Epithelial cell of proximal tubule (primary cell): Measurements from ENCODE around the gene DGKI. TPM values are rescaled to one million over a fixed set of nuclear protein-coding genes. Genes with fewer than 3 reads are reported as not detected.

Source experiments
- DNase-seq: peaks from one replicate; pipeline ENCODE4 v3.0.0-alpha.2; 2011; ENCODE audit warnings: low read depth
- H3K4me3 ChIP-seq: 2 replicates; pipeline ENCODE4 v1.5.1; 2011; ENCODE audit warnings: low read depth, mild to moderate bottlenecking, low read length
- total RNA-seq: library from RNA; depleted of rRNA; stranded (reverse); fragments of >200 nt; gene quantifications from 2 replicates; pipeline ENCODE4 v1.2.3, GENCODE V29; 2015
- TF ChIP-seq, protein P1 (sequence below): conservative IDR thresholded peaks from 2 replicates; pipeline ENCODE4 v1.5.1; 2012; ENCODE audit warnings: low read depth, mild to moderate bottlenecking, low read length

DGKI gene
- total RNA-seq, 1 donor from 2014 or later: 0.69 TPM

DNA sequence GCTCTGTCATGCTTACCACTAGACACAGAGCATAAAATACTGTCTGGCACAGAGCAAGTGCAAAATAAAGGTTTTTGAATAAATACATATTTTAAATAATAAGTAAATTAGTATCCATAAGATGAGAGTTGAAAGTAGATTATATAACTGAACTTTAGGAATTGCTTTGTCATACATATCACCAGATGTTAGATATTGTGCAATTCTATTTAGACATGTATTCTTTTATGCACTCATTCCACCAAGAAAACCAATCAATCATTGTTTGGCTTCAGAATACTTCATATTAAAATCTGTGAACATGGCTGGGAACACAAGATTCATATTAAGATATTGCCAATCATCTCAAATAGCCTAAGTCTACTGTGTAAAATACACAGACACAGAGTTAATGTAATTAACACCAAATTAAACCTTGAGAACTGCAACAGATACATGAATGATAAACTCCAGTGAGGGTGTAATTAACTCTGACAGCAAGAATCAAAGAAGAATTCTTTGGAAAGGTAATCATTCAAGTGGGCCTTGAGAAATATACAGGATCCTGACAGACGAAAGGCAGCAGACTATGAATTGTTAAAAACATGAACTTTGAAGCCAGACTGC lies 302.2 kb downstream of the DGKI start:
- no peak for DNase-seq
- H3K4me3 ChIP-seq: no peak overlapping the region
- TF ChIP-seq, protein P1, sequence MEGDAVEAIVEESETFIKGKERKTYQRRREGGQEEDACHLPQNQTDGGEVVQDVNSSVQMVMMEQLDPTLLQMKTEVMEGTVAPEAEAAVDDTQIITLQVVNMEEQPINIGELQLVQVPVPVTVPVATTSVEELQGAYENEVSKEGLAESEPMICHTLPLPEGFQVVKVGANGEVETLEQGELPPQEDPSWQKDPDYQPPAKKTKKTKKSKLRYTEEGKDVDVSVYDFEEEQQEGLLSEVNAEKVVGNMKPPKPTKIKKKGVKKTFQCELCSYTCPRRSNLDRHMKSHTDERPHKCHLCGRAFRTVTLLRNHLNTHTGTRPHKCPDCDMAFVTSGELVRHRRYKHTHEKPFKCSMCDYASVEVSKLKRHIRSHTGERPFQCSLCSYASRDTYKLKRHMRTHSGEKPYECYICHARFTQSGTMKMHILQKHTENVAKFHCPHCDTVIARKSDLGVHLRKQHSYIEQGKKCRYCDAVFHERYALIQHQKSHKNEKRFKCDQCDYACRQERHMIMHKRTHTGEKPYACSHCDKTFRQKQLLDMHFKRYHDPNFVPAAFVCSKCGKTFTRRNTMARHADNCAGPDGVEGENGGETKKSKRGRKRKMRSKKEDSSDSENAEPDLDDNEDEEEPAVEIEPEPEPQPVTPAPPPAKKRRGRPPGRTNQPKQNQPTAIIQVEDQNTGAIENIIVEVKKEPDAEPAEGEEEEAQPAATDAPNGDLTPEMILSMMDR: no peak

DNA sequence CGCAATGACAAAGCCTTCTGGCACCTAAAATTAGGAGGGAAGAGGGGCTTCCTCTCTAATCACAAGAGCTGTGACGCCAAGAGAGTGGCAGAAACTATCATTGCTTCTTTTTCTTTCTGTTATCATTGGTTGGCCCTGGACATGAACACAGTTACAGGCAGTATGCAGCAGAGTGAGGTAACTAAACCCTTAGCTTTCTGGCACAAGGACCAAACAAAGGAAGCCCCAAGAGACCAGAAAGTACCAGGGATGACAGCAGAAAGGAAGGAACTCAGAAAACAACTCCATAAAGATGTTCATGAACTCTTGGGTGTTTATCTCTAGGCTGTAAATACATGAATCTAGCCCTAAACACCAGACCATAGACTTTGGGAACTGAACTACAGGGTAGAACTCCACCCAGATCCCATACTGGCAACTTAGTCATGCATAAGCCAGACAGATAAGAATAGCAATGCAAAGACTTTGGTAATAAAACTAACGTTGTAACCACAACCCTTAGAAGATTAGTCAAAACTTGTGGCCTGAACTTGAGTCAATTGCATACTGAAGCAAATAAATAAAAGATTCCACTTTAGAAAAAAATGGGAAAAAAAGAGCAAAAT lies 307.6 kb downstream of the DGKI start:
- no peak overlapping the region for H3K4me3 ChIP-seq
- TF ChIP-seq, protein P1: no peak
- no peak for DNase-seq

DNA sequence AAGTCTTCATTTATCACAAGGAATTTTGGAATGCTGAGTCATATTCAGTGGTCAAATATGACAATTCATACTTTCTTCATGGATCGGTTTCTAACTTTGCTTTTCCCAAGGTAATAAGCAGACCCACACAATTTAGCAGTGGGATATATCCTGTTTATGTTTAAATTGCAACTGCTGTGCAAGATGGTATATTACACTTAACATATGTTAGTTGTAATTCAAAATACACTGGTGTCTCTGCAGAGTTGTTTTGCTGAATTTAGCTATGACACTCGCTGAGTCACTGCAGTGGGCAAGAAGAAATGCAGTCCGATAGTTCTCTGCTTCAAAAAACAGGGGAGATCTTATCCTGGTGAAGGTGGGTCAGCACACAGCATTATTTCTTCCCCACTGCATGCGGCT lies 308.4 kb downstream of the DGKI start:
- TF ChIP-seq, protein P1: no peak
- H3K4me3 ChIP-seq: no peak overlapping the region
- DNase-seq: no peak

DNA sequence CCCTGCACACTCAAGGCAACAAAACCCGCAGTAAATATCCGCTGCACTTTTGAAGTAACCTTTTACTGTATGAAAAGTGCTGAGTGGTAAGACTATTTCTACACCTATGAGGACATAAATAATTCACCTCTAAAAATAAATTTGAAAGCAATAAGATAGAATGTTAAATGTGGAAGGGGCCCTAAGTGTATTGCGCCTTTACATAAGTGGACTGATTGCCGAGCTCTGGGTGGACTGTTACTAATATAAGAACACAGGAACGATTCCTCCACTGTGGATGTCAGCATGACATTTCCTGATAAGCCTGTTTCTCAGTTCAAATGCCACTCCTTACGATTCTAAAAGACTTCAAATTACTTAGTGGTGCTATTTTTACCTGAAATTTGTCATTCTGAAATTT lies 311.2 kb downstream of the DGKI start:
- TF ChIP-seq, protein P1: no peak
- no peak overlapping the region for H3K4me3 ChIP-seq
- no peak for DNase-seq

DNA sequence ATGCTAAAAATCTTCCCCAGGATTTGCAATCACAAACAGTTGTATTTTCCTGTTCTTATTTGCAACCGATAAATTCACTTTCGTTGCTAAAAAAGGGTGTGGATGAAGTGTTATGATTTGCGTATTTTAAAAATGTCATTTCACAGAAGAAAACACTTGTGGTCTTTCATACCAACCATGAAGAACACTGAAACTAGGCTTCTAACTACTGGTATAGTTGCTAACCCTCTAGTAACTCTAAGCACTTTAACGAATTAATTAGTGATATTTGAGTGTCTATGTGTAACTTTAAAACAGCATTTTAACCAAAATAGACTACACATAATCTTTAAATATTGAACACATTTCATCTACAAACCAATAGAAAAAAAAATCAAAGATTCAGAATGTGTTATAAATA lies 315.1 kb downstream of the DGKI start:
- H3K4me3 ChIP-seq: no peak overlapping the region
- DNase-seq: no peak
- TF ChIP-seq, protein P1: no peak

DNA sequence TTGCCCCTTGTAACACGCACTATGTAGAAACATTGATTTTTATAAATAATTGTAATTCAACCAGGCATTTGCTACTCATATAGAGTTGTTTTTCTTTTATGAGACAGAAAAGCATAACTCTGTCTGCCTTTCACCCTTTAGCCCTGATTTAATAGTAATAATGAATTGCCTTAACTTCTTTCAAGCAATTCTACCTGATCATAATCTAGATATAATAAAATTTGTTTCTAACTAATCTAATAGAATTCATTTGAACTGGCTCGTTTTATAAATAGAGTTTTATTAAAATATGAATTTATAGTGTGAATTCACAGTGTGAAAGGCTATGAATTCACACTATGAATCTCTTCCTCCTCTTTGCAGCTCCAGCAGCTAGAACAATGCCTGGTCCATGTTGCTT lies 319.1 kb downstream of the DGKI start:
- no peak for DNase-seq
- TF ChIP-seq, protein P1: no peak

DNA sequence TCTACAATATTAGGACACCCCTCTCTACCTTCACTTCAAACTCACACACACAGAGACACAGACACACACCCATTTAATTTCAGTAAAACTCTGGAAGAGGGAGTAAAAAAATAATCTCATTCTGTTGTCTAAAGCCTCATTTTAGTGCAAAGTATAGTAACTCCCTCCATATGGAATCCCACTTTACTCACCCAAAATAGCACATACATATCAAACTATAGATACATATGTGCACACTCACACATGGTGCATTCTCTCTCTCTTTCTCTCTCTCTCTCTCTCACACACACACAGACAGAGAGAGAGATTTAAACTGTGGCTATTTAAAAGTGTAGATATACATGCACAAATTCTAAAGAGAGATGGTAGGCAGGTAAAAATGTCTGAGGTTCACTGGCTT lies 323.6 kb downstream of the DGKI start:
- no peak overlapping the region for H3K4me3 ChIP-seq
- TF ChIP-seq, protein P1: no peak
- no peak for DNase-seq

More for the DNA sequence above, 319.1 kb downstream of the DGKI start:
- H3K4me3 ChIP-seq: no peak overlapping the region
